GM19351 (cell line): ENCODE measurements around the gene CORO7.
A peak's percentile ranks its signal among the peaks of the same experiment; 100 is the strongest.

Source experiments
- ATAC-seq: cut with Tn5 transposase; IDR thresholded peaks from one replicate; pipeline ENCODE4 v1.9.1; 2021; ENCODE audit warnings: mild to moderate bottlenecking, moderate library complexity; ENCODE audit not compliant: unreplicated experiment

Gene CORO7

DNA sequence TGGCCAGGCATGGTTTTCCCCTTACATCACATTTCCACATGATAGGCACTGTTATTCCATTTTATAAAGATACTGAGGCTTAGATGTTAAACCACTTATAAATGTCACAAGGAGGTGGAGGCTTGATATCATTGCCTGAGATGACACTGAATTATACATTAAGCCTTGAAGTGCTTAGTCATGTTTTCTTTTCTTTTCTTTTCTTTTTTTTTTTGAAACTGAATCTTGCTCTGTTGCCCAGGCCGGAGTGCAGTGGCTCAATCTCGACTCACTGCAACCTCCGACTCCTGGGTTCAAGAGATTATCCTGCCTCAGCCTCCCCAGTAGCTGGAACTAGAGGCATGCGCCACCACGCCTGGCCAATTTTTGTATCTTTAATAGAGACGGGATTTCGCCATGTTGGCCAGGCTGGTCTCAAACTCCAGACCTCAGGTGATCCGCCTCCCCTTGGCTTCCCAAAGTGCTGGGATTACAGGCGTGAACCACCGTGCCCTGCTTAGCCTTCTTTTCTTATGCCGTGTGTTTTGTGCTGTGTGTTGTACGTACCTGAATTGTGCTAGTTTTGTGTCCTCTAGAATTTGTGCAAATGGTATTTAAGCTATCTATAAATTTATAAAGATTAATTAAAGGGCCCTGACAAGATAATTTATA lies 10.5 kb upstream of the CORO7 start:
- ATAC-seq = no peak

DNA sequence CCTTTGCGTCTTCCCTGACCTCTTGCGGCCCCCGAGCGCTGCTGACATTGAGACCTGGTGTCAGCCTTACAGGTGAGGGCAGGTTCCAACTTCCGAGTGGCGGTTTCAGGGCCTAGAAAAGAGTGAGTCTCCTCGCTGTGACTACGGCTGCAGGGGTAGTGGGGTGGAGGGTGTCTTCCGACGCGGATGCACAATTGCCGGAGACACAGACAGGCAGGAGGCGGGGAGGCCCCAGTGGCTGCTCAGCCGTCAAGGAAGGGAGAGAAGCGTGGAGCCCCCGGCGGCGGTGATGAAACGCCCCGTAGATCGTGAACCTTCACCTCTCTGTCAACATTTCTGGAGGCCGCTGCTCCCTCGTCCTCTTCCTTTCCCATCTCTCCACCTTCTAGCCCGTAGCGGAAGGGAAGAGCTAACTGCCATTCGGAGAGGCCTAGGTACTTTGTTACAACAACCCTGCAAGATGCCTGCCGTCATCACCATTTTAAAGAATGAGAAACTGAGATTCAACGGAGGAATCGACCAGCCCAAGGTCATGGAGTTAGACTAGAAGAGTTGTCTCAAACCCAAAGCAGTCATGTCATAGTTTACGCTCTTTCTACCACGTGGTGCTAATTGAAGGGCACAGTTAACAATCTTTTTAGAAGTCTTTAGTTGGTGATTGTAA lies 9.8 kb upstream of the CORO7 start:
- ATAC-seq = peak; percentile 24

DNA sequence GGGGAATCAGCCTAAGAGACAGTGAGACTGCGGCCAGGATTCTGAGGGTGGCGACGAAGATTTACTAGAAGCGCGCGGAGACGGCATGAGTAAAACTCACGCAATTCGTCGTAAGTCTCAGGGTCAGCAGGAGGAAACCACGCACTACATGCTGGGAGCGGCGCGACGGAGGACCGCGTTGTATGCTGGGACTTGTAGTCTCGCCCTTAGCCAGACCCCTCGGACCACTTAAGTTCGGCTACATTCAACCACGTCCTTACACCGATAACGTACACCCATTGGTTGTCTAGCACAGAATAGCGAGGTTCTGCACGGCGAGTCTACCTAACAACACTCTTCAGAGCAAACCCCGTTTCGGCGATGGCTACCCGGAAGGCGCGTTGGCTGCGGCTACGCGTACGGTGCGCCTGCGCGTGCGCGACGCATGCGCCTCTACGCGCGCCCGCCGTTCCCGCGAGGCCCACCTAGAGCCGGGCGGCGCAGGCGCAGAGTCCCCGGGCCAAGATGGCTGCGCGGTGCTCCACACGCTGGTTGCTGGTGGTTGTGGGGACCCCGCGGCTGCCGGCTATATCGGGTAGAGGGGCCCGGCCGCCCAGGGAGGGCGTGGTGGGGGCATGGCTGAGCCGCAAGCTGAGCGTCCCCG lies 9.1 kb upstream of the CORO7 start, which contains the start of gene DNAJA3:
DNAJA3 (plus strand) TSS at position 491 of the 643 bp plus-strand sequence; CDS start at position 505, 14 bp downstream.
- peak; percentile 90 for ATAC-seq

DNA sequence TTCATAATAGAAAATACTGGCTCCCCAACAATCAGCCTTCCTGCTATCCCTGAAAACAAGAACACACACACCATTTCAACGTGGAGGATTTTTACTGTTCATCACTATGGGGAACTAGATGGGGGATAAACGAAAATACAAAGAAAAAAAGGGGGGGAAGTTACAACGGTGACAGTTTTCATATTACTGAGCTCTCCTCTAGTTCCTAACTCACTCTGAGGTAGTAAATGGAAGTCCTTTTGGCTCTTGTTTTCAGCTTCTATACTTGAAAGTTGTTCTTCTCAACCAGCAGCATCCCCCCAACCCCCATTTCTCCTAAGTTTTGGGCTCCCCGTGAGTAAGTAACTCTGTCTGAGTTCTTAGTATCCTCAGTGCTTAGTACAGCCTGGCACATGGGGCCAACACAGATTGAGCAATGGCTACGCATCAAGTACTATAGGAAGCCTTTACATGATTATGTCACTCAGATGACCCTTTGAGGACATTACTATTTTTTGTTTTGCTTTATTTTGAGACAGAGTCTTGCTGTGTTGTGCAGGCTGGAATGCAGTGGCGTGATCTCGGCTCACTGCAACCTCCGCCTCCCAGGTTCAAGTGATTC lies 4.2 kb upstream of the CORO7 start:
- no peak for ATAC-seq

DNA sequence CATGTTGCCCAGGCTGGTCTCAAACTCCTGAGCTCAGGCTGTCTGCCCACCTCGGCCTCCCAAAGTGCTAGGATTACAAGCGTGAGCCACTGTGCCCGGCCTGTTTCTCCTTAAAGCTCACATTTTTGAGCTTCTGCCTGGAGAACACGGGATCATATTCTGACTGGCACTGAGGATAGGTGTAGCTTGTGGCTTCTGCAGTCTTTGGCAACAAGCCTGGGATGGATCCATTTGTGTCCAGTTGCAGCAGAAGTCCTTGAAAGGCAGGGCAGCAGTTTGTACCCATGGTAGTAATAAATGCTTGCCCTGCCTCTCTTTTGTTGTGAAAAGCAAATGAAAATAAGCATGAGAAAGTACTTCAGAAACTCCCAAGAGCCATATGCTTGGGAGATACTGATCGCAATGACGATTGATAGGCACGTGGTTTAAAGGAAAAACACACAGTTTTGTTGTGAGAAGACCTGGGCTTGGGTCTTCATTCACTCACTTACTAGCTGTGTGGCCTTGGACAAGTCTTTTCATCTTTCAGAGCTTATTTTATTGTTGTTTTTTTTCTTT lies 3.1 kb upstream of the CORO7 start:
- ATAC-seq = no peak

DNA sequence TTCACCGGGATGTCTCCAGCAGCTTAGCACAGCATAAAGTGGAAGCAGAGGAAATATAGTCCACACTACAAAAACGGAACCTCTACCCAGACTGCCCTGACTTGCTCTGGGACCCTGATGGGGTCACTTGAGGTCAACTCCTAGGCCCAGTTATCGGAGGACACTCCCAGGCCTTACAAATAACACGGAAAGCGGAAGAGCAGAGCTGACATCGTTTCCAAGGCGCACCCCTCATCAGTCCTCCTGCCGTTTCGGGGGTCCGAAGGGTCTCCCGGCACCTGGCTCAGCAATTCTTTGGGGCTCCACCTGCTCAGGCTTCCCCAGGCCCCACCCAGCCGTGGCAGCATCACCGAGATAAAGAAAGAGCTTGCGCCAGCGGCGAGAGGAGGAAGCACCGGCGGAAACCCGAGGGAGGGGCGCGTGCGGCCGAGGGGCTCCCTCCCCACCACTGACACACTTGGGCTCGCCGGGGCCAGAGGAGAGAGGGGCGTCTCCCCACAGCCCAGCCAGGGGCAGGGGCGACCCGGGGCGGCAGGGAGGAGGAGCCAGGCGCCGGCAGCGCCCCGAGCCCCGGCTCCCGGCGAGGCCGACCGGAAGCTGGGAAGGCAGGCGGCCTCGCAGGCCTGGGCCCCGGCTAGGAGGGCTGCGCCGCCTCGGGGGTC lies 727 bp downstream of the CORO7 start:
- no peak for ATAC-seq

DNA sequence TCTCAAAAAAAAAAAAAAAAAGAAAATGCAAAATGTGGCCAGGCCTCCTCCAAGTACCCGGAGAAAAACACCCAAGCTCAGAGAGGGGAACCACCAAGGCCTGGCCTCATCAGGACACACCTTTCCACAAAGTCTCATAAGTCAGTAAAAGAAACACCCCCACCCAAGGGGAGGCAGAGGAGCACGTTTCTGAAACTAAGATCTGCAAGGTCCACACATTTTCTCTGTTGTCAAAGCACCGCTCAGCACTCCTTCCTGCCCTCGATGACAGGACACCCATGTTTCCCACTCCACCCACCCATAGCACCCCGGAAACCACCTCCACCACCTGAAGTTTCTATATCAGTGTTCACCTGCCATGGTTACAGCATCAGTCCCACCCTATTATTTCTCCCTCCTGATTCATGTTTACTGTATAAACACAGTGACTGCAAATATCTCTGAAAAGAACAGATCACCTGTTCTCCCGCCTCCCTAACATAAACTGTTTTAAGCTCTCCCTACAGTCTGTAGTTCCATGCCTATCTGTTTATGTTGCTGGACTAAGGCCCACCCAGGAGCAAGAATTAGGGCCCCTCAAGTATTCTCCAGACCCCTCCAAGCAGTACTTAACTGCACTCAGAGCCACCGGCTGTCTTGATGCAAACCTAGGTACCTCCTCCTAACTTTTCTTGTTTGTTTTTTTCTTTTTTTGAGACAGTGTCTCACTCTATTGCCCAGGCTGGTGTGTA lies 2.0 kb downstream of the CORO7 start:
- peak; percentile 62 for ATAC-seq

DNA sequence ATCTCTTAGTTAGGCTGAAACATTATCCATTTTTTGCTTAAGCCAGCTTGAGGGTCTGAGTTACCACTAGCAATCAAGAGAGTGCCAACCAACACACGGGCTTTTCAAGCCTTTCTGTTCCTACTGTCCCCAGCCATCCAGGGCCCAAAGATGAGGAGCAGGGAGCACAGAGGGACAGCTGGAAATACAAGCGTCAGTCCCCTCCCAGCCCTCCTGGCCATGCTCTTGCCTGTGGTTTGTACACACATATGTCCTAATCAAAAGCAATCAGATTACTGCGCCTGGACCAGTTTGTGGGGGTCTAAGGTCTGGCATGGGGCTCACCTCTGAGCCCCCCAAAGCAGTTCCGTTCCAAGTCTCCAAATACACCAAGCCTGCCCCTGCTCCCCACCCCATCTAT lies 3.5 kb downstream of the CORO7 start:
- ATAC-seq = no peak

DNA sequence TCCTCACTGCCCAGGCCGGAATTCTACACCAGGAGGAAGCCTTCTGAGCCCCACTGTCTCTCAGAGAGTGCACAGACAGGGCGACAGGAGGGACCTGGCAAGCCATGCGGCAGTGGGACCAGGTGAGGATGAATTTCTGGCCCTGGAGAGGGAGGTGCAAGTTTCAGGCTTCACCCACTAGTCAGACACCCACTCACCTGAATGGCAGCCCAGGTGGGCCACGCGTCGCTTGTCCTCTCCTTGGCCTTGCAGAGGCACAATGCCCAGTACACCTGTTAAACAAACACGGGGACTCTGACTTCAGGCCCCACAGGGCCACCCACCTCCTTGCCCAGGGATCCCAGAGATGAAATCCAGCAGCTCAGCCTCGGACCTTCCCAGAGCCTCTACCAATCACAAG lies 4.2 kb downstream of the CORO7 start:
- ATAC-seq = no peak

DNA sequence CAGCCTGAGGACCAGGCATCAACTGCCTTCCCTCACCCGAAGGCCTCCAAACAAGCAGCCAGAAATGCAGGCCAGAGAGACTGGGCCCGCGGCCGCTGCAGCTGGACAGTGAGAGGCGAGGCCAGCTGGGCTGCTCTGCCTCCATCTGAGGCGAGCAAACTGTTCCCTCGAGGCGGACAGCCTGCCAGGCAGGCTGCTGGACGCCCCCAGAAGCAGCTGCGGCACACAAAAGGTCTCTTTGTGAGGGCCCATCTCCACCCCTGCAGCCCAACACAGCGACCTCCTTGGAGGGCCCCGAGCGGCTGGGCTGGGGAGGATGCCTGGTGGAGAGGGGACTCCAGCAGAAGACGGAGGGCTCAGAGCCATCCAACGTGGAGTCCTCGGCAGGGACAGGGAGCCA lies 4.7 kb downstream of the CORO7 start:
- ATAC-seq = no peak

DNA sequence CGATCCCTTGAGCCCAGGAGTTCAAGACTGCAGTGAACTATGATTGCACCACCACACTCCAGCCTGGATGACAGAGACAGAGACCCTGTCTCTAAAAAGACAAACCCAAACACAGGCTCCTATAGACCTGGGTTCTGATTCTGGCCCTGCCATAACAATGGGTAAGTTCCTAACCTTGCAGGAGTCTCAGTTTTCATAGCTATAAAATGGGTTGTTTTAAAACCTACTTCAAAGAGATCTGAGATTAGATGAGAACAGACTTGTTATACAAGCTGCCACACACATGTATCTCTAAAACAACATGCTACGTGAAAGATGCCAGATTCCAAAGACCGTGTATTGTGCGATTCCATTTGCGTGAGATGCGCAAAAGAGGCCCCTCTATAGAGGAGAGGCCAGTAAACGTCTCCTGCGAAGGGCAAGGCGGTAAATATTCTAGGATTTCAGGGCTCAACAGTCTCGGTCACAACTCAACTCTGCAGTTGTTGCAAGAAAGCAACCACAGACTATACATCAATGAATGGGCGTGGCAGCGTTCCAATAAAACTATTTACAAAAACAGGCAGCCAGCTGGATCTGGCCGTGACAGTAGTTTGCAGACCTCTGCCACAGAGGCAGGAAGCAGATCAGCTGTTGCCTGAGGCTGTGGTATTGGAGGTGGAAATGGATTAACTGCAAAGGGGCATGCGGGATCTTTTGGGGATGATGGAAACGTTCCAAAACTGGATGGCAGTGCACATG lies 5.9 kb downstream of the CORO7 start:
- no peak for ATAC-seq

DNA sequence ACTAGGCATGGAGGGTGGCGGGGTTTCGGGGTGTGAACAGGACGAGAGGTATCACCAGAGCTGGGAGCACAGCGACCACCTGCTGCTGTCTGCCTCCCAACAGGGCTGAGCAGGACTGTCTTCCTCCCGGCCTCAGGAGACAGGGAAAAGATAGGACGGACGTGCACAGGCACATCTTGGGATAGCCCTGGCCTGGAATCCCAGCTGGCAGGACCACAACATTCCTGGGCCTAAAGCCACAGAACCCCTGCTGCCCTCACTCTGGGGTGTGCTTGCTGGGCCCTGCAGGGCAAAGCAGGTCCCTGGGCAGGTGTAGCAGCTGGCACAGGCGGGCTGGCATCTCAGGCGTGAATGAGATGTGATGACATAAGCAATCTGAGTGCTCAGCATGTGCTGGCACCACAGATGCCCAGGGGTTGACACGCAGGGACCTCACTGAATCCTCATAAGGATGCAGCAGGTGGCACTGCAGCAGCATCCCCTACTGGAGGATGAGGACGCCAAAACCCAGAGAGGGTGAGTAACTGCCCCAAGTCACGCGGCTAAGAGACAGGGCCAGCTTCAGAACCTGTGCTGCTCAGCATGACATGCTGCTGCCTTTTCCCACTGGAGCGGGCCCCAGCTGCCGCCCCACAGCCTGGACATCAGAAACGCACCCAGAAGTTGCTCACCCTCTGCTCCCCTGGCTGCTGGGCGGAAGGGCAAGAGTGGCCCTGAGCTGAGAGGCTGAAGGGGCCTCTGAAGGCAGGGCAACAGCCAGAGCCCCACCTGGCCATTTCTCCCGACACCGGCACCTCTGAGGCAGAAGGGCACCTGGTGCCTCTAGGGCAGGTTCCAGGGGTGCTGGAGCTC lies 7.1 kb downstream of the CORO7 start:
- ATAC-seq = no peak

DNA sequence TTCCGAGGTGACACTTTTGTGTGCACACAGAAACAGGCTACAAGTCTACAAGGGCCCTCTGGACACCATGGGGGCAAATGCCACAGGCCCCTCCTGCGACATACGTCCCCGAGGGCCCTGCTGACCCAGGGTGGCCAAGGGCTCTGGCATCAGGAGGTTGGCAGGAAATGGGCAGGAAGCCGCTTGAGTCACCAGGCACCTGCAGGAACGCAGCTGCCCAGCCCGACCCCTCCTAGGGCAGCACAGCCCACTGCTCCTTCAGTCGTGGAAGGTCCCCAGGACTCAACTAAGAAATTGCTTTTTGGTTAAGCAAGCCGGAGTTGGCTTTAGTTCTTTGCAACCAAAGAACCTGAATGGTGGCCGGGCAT lies 8.1 kb downstream of the CORO7 start:
- ATAC-seq = no peak

DNA sequence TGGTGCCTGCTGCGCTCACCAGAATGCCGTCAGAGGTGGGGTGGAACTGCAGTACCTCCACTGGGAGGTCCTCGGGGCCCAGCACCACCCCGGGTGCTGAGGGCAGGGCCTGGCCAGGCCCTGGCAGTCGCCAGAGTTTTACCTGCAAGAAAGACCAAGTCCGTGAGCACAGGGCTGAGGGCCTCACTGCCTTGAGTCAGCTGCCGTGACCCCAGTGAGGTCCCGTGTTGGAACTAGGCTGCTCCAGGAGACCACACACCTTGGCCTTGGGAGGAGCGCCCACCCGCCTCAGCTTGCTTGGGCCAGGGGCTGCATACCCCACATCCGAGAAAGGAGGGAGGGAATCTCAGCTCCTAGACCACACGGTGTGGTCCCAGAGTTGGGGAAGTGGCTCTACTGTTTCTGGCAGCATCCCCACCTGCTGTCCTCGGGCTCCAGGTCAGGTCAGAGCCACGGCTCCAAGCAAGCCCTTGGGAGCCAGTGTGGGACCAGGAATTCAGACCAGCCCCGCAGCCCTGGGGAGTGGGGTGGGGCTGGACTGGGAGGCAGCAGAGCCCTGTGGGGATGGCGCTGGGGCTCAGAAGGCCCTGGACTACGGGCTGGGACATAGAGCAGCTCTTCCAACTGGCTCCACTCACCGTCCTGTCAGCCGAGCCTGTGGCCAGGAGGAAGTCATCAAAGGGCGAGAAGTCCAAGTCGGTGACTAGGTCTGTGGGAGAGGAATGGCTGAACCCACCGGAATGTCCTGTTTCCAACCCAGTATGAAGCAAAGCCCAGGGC lies 8.7 kb downstream of the CORO7 start:
- ATAC-seq = no peak

DNA sequence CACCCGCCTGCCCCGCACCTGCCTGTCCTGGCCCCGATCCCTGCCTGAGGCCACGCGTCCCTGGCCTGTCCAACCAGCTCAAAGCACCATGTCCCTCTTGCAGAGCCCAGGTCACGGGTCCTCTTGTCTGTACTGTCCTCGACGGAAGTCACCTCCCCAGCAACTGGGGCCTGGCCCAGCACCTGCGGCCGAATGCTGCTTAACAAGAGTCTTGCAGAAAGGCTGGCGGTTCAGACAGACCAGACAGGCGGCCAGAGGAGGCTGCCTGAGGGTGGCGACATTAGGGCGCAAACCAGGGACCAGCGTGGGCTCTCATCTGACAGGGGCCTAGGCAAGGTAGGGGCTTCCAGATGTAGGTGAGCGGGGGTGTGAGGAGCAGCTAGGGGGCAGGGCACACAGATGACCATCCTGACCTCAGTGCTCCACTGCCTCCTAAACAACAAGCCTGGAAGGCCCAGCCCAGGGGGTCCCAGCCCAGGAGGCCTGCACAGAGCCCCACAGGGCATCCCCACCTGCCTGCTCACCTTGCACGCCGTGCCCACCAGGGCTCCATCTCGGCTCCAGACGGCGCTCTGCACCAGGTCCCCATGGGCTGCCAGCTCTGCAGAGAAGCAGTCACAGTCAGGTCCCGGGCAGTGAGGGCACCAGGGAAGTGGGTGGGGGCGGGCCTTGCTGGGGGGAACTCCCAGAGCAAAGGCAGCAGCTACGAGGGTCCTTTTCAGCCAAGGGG lies 11.3 kb downstream of the CORO7 start:
- ATAC-seq = no peak

DNA sequence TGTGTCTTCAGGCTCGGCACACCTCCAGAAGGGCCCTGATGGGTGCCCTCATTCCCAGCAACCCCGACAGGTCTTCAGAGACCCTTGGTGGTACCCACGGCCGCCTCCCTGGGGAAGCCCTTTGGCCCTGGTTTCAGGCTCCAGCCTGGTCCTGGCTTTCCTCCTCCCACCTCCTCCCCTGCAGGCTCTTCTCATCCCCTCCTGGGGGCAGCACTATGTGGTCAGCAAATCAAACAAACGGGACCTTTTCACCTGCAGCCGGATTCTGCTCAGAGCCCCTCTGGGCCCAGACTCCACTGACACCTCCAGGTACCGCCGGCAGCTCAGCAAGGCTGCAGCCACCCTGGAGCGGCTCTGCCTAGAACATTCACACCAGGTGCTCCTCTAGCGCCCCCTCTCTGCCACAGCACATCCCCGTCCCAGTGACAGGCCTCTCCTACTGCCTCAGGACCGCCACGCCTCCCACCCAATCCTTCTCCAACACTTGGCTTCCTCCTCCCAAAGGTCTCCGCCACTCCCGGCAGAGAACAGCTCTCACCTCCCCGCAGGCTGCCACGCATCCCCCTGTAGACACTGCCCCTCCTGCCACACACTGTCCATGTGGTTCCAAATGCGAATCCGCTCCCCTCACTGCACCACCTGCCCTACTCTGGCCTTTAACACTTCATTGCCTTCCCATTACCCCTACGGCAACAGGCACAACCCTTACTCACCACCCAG lies 12.0 kb downstream of the CORO7 start:
- no peak for ATAC-seq
